Measurements from ENCODE around the gene KNTC1. TPM values are rescaled to one million over a fixed set of nuclear protein-coding genes. Genes with fewer than 3 reads are reported as not detected.

KNTC1 gene
- total RNA-seq, 1 donor from 2014 or later, result 8.4 TPM

DNA sequence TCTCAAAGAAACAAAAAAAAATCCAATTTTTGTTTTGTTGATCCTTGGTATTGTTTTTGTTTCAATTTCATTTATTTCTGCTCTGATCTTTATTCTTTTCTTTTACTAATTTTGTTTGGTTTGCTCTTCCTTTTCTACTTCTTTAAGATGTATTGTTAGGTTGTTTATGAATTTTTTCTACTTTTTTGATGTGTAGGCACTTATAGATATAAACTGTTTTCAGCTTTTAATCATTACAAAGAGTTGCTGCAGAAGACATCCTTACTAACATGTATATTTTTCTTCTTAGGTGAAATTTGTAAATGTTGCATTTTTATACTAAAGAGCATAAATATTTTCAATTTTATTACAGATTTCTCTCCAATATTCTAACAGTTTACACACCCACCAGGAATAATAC lies 69.8 kb downstream of the KNTC1 start:
- no peak overlapping the region for H3K27ac ChIP-seq
- no peak overlapping the region for H3K4me3 ChIP-seq
- H3K4me1 ChIP-seq, result no peaks in the 10 kb centered on the region
- H3K9me3 ChIP-seq, result no peaks in the 10 kb centered on the region
- ATAC-seq (no peak), DNase-seq (no peak)
- intact Hi-C loops (cut with DNase I), result no loop called here
- no peaks in the 10 kb centered on the region for H3K27me3 ChIP-seq
- peaks cover 4% of the 10 kb centered on the region for H3K36me3 ChIP-seq
- TF ChIP-seq, protein P1, sequence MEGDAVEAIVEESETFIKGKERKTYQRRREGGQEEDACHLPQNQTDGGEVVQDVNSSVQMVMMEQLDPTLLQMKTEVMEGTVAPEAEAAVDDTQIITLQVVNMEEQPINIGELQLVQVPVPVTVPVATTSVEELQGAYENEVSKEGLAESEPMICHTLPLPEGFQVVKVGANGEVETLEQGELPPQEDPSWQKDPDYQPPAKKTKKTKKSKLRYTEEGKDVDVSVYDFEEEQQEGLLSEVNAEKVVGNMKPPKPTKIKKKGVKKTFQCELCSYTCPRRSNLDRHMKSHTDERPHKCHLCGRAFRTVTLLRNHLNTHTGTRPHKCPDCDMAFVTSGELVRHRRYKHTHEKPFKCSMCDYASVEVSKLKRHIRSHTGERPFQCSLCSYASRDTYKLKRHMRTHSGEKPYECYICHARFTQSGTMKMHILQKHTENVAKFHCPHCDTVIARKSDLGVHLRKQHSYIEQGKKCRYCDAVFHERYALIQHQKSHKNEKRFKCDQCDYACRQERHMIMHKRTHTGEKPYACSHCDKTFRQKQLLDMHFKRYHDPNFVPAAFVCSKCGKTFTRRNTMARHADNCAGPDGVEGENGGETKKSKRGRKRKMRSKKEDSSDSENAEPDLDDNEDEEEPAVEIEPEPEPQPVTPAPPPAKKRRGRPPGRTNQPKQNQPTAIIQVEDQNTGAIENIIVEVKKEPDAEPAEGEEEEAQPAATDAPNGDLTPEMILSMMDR (IDR thresholded peaks at IDR 0.05), result no peak

DNA sequence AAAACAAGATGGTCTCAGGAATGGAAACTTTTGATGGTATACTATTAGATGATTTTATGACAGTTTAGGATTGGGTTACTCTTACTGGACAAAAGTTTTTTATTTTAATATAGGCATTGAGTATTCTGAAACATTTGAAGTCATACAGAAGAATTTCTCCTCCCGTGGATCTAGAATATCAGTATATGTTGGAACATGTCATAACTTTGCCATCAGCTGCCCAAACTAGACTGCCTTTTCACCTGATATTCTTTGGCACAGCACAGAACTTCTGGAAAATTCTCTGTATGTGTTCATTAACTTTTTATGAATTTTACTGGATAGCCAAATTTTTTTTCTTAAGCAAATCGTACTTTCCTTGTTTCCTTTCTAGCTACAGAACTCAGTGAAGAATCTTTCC lies 75.4 kb downstream of the KNTC1 start:
- ATAC-seq, result no peak

DNA sequence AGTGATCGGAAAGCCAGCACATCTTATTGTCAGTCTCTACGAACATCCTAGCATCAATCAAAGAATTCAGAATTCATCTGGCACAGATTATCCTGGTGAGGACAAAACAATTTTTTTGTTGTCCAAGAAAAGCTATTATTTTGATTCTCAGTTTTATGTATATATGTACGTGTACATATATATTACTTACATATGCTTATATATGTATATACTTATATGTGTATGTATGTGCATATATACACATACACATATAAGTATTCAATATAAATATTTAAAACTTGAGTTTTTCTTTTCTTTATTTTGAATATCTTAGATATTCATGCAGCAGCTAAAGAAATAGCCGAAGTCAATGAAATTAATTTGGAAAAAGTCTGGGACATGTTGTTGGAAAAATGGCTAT lies 77.9 kb downstream of the KNTC1 start:
- ATAC-seq (no peak), DNase-seq (no peak)
- TF ChIP-seq, protein P1 (IDR thresholded peaks at IDR 0.05), result no peak
- H3K27me3 ChIP-seq, result no peaks in the 10 kb centered on the region
- H3K9me3 ChIP-seq, result no peaks in the 10 kb centered on the region
- peaks cover 10% of the 10 kb centered on the region for H3K36me3 ChIP-seq
- no peak overlapping the region for H3K4me3 ChIP-seq
- H3K4me1 ChIP-seq, result no peaks in the 10 kb centered on the region
- intact Hi-C loops (cut with DNase I), result no loop called here
- no peak overlapping the region for H3K27ac ChIP-seq

More for the DNA sequence above, 75.4 kb downstream of the KNTC1 start:
- no peak overlapping the region for H3K27ac ChIP-seq
- TF ChIP-seq, protein P1 (IDR thresholded peaks at IDR 0.05), result no peak
- no peaks in the 10 kb centered on the region for H3K27me3 ChIP-seq
- H3K9me3 ChIP-seq, result no peaks in the 10 kb centered on the region
- no peak for DNase-seq
- peaks cover 12% of the 10 kb centered on the region for H3K36me3 ChIP-seq
- no peak overlapping the region for H3K4me3 ChIP-seq
- intact Hi-C loops (cut with DNase I), result no loop called here
- H3K4me1 ChIP-seq, result no peaks in the 10 kb centered on the region

DNA sequence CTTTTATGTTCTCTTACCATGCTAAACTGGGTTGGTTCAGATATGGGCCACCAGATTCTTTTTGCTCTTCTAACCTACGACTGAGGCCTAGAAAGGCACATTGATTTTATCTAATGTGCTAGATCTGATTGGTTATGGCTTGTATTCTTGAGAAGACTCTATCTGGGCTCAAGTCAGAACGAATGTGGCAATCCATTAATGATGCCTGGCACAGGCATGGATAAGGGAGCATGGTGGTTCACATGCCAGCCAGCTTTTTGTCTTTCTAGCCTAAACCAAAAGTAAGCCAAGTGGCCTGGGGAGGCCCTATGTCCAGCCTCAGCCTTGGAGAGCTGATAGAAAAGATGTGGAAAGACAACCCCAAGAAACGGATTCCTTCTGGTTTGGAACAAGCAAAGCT lies 82.7 kb downstream of the KNTC1 start:
- Histone ChIP-seq H3K36me3 (peaks cover 23% of the 10 kb centered on the region), H3K9me3 (no peaks in the 10 kb centered on the region), H3K27me3 (no peaks in the 10 kb centered on the region), H3K4me3 (no peak overlapping the region), H3K4me1 (no peaks in the 10 kb centered on the region), H3K27ac (no peak overlapping the region)
- TF ChIP-seq, protein P1 (IDR thresholded peaks at IDR 0.05), result no peak
- ATAC-seq (no peak), DNase-seq (no peak)
- intact Hi-C loops (cut with DNase I), result no loop called here

DNA sequence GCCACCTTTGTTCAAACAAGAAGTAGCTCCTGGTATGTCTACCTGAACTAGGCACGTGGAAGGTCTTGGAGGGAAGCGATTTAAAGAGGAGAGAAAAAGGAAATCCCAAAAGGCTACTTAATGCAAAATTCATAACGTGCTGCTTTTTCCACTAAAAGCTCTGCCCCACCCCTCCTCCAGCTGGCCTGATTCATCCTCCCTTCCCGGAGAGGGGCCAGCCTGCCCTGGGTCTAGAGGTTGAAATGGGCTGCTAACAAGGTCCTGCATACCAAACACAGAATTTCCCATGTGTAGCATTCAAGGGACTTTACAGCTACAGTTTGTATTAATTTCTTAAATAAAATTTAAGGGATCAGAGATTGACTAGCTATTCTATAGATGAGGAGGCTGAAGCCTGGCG lies 83.2 kb downstream of the KNTC1 start:
- Histone ChIP-seq H3K4me3 (no peak overlapping the region), H3K4me1 (no peaks in the 10 kb centered on the region), H3K27ac (no peak overlapping the region), H3K27me3 (no peaks in the 10 kb centered on the region), H3K36me3 (peaks cover 18% of the 10 kb centered on the region), H3K9me3 (no peaks in the 10 kb centered on the region)
- DNase-seq, result no peak
- no peak for ATAC-seq
- TF ChIP-seq, protein P1 (IDR thresholded peaks at IDR 0.05), result no peak
- intact Hi-C loops (cut with DNase I), result no loop called here

DNA sequence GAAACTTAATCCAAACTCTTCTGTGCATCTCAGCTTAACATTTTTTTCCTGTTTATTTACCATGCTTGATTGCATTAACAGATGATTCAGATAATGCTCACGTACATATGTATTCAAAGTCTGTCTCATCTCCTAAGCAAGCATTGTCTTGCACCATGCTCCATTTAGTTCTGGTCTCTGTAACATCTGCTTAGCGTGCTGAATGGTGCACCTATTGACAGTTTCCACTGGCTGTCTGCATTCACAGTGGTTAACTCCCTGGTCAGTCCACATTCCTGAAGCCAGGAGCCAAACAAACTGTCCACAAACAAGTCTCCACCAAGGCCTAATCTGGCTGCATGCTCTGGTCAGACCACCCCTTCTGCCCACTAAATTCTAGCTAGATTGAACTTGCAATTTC lies 83.9 kb downstream of the KNTC1 start:
- ATAC-seq, result no peak
- no peaks in the 10 kb centered on the region for H3K9me3 ChIP-seq
- H3K4me1 ChIP-seq, result no peaks in the 10 kb centered on the region
- intact Hi-C loops (cut with DNase I), result no loop called here
- no peaks in the 10 kb centered on the region for H3K27me3 ChIP-seq
- TF ChIP-seq, protein P1 (IDR thresholded peaks at IDR 0.05), result no peak
- peaks cover 15% of the 10 kb centered on the region for H3K36me3 ChIP-seq
- H3K4me3 ChIP-seq, result no peak overlapping the region
- no peak overlapping the region for H3K27ac ChIP-seq
- no peak for DNase-seq
